H54 (cell line): ENCODE measurements around the gene MAP3K12.

ENCODE experiments used
- DNase-seq: peaks from one replicate; pipeline ENCODE4 v3.0.0; 2011; ENCODE audit warnings: low spot score, mixed read lengths; ENCODE audit not compliant: insufficient read length
- FAIRE-seq: peaks from 3 replicates; lab custom pipeline; 2011; peaks lifted over from hg19 to GRCh38; lab: Jason Lieb, UNC
- POLR2A ChIP-seq: IDR thresholded peaks from 2 replicates; pipeline ENCODE4 v1.6.1; 2011; ENCODE audit warnings: low read depth, mild to moderate bottlenecking, low read length

Gene MAP3K12

DNA sequence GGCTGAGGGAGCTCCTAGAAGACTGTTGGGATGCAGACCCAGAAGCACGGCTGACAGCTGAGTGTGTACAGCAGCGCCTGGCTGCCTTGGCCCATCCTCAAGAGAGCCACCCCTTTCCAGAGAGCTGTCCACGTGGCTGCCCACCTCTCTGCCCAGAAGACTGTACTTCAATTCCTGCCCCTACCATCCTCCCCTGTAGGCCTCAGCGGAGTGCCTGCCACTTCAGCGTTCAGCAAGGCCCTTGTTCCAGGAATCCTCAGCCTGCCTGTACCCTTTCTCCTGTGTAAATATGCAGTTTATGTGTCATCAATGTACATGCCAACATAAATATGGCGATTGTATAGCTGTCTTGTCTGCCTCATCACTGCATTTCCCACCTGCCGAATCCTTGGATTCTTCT, 68.1 kb downstream of the MAP3K12 start:
- TF ChIP-seq POLR2A, result no peak
- DNase-seq (no peak), FAIRE-seq (no peak)

DNA sequence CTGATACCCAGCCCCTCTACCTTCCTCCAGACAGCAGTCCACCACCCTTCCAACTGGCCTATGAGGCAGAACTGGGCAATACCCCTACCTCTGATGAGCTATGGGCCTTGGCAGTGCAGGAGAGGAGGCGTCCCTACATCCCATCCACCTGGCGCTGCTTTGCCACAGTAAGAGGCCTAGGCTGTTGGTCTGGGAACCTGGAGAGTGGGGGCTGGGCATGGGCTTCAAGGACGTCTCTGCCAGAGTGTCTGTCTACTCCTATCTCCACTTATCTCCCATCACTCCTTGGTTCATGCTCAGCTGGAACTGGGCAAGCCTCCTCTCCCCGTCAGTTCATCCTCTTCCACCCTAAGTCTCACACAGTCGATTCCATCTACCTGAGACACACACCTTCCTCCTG, 69.1 kb downstream of the MAP3K12 start:
- FAIRE-seq (no peak), DNase-seq (no peak)
- no peak for TF ChIP-seq POLR2A
